Measurements from ENCODE around the gene PLCXD3. TPM values are rescaled to one million over a fixed set of nuclear protein-coding genes. Genes with fewer than 3 reads are reported as not detected.

Gene PLCXD3, protein sequence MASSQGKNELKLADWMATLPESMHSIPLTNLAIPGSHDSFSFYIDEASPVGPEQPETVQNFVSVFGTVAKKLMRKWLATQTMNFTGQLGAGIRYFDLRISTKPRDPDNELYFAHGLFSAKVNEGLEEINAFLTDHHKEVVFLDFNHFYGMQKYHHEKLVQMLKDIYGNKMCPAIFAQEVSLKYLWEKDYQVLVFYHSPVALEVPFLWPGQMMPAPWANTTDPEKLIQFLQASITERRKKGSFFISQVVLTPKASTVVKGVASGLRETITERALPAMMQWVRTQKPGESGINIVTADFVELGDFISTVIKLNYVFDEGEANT
- total RNA-seq (2021) (0.04 to 0.07 TPM (median 0.07 TPM) in 3 replicates), Bru-seq, nascent RNA (percentile 10 among the genes with signal in this experiment)
- long read RNA-seq, experiment 1: 0 reads
- long read RNA-seq, experiment 2: 0 reads
- long read RNA-seq, experiment 3: 0 reads

DNA sequence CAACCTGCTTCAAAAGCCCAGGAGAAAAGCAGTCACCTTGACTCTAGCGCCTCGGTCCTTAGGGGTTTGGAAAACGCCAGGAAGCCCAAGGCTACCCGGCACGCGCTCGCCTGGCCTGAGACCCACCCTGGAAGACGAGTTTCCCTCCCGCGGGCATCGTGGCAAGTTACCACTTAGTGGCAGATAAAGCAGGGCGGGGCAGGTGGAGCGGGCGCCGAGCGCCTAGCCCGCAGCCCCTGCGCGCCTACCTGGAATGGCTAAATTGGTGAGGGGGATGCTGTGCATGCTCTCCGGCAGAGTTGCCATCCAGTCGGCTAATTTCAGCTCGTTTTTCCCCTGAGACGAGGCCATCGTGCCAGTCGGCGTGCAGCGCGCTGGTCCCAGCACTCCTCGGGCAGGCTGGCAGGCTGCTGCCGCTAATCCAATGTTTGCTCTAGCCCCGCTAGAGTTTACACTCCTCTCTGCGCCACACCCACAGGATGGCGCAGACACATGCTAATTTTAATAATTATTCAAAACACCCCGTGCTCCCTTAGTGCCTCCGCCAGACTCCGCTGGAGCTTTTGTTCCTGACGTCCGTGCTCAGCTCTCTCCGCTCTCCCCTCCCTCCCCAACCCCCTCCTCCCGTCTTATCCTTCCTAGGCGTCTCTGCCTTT lies at the start of gene PLCXD3:
TSS of gene PLCXD3 (minus strand) at position 426 of the 656 bp plus-strand sequence. CDS start at position 351, 75 bp downstream.
- H3K36me3 Mint-ChIP-seq: no peaks in the 10 kb centered on the region
- H3K27ac Mint-ChIP-seq: no peak within 1 kb of the TSS
- H3K9me3 Mint-ChIP-seq: no peaks in the 10 kb centered on the region
- peaks cover 25% of the 10 kb centered on the region for H3K4me1 Mint-ChIP-seq
- ChIA-PET CTCF (interaction anchor here (0.6 to 3.5 kb wide), 7 partner anchors 14 to 605 kb away, joined by 3 to 18 read pairs (median 7); no protein-coding TSS in a partner anchor), POLR2A (no interaction called here)
- H3K4me3 Mint-ChIP-seq: peak within 1 kb of the TSS; percentile 76
- DNase-seq (ENCODE audit: low spot score) (peak; percentile 36), ATAC-seq (peak; percentile 76)
- H3K27me3 Mint-ChIP-seq (ENCODE audit: low read depth): peaks cover 39% of the 10 kb centered on the region
- TF ChIP-seq ETV6 (CRISPR knock-in tag; IDR thresholded peaks at IDR 0.05): no peak
- no peak for TF ChIP-seq ZNF121 (CRISPR knock-in tag; IDR thresholded peaks at IDR 0.05)
- TF ChIP-seq, protein P1, sequence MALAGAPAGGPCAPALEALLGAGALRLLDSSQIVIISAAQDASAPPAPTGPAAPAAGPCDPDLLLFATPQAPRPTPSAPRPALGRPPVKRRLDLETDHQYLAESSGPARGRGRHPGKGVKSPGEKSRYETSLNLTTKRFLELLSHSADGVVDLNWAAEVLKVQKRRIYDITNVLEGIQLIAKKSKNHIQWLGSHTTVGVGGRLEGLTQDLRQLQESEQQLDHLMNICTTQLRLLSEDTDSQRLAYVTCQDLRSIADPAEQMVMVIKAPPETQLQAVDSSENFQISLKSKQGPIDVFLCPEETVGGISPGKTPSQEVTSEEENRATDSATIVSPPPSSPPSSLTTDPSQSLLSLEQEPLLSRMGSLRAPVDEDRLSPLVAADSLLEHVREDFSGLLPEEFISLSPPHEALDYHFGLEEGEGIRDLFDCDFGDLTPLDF (CRISPR knock-in tag; IDR thresholded peaks at IDR 0.05): no peak
- TF ChIP-seq SMAD4 (CRISPR knock-in tag; IDR thresholded peaks at IDR 0.05): no peak
- TF ChIP-seq SMAD3 (CRISPR knock-in tag; IDR thresholded peaks at IDR 0.05; ENCODE audit: borderline replicate concordance): no peak
- TF ChIP-seq, protein P2, sequence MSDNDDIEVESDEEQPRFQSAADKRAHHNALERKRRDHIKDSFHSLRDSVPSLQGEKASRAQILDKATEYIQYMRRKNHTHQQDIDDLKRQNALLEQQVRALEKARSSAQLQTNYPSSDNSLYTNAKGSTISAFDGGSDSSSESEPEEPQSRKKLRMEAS (CRISPR knock-in tag; IDR thresholded peaks at IDR 0.05): peak; percentile 76
- TF ChIP-seq FOXP1 (CRISPR knock-in tag; IDR thresholded peaks at IDR 0.05; ENCODE audit: borderline replicate concordance): peak; percentile 77; the same call in 1 of the 2 replicates
- no peak for TF ChIP-seq MYBL2 (CRISPR knock-in tag; IDR thresholded peaks at IDR 0.05)
- TF ChIP-seq, protein P3, sequence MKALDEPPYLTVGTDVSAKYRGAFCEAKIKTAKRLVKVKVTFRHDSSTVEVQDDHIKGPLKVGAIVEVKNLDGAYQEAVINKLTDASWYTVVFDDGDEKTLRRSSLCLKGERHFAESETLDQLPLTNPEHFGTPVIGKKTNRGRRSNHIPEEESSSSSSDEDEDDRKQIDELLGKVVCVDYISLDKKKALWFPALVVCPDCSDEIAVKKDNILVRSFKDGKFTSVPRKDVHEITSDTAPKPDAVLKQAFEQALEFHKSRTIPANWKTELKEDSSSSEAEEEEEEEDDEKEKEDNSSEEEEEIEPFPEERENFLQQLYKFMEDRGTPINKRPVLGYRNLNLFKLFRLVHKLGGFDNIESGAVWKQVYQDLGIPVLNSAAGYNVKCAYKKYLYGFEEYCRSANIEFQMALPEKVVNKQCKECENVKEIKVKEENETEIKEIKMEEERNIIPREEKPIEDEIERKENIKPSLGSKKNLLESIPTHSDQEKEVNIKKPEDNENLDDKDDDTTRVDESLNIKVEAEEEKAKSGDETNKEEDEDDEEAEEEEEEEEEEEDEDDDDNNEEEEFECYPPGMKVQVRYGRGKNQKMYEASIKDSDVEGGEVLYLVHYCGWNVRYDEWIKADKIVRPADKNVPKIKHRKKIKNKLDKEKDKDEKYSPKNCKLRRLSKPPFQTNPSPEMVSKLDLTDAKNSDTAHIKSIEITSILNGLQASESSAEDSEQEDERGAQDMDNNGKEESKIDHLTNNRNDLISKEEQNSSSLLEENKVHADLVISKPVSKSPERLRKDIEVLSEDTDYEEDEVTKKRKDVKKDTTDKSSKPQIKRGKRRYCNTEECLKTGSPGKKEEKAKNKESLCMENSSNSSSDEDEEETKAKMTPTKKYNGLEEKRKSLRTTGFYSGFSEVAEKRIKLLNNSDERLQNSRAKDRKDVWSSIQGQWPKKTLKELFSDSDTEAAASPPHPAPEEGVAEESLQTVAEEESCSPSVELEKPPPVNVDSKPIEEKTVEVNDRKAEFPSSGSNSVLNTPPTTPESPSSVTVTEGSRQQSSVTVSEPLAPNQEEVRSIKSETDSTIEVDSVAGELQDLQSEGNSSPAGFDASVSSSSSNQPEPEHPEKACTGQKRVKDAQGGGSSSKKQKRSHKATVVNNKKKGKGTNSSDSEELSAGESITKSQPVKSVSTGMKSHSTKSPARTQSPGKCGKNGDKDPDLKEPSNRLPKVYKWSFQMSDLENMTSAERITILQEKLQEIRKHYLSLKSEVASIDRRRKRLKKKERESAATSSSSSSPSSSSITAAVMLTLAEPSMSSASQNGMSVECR (CRISPR knock-in tag; IDR thresholded peaks at IDR 0.05; ENCODE audit: borderline replicate concordance): peak; percentile 31; the same call in 1 of the 2 replicates
- TF ChIP-seq FOXK1 (CRISPR knock-in tag; IDR thresholded peaks at IDR 0.05): peak; percentile 31; the same call in 1 of the 2 replicates
- peak; percentile 59; the same call in 1 of the 2 replicates for TF ChIP-seq ZNF219 (CRISPR knock-in tag; IDR thresholded peaks at IDR 0.05; ENCODE audit: borderline replicate concordance)
- 0 out of 2 replicates have a peak, but pooled peaks have one; percentile 13 for TF ChIP-seq TEAD1 (CRISPR knock-in tag; IDR thresholded peaks at IDR 0.05)
- TF ChIP-seq, protein P4, sequence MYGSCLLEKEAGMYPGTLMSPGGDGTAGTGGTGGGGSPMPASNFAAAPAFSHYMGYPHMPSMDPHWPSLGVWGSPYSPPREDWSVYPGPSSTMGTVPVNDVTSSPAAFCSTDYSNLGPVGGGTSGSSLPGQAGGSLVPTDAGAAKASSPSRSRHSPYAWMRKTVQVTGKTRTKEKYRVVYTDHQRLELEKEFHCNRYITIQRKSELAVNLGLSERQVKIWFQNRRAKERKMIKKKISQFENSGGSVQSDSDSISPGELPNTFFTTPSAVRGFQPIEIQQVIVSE (CRISPR knock-in tag; IDR thresholded peaks at IDR 0.05; ENCODE audit: borderline replicate concordance): no peak
- TF ChIP-seq, protein P5, sequence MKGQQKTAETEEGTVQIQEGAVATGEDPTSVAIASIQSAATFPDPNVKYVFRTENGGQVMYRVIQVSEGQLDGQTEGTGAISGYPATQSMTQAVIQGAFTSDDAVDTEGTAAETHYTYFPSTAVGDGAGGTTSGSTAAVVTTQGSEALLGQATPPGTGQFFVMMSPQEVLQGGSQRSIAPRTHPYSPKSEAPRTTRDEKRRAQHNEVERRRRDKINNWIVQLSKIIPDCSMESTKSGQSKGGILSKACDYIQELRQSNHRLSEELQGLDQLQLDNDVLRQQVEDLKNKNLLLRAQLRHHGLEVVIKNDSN (CRISPR knock-in tag; IDR thresholded peaks at IDR 0.05): peak; percentile 20; the same call in 1 of the 2 replicates

DNA sequence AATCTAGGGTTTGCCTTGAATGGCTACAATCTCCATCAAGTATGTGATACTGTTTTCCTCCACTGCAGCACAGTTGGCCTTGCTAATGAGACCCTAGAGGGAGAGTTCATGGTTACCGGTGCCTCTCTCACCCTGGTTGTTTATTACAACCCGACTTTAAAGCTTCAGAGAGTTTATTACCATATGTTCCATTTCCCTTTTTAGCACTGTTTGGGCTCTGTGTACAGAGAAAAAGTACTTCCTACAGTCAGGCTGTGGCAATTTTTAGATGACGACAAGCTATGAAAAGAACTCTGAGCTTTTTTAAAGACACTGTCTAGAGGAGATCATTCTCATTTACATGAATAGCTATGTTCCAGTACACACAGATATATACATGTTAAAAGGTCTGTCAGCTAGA lies 48.8 kb upstream of the PLCXD3 start:
- CTCF ChIA-PET: no interaction called here
- ATAC-seq (no peak), DNase-seq (ENCODE audit: low spot score) (no peak)
- H3K4me1 Mint-ChIP-seq: no peaks in the 10 kb centered on the region
- no peak overlapping the region for H3K27ac Mint-ChIP-seq
- H3K9me3 Mint-ChIP-seq: peaks cover 29% of the 10 kb centered on the region
- POLR2A ChIA-PET: no interaction called here
- no peaks in the 10 kb centered on the region for H3K27me3 Mint-ChIP-seq (ENCODE audit: low read depth)
- H3K4me3 Mint-ChIP-seq: no peak overlapping the region
- H3K36me3 Mint-ChIP-seq: peaks cover 3% of the 10 kb centered on the region; the same call in 1 of the 2 replicates
- TF ChIP-seq MXD4 (CRISPR knock-in tag; IDR thresholded peaks at IDR 0.05; ENCODE audit: borderline replicate concordance) (no peak), CREB1 (CRISPR knock-in tag; IDR thresholded peaks at IDR 0.05) (no peak), ZBTB21 (CRISPR knock-in tag; IDR thresholded peaks at IDR 0.05; ENCODE audit: borderline replicate concordance) (no peak), TEAD4 (CRISPR knock-in tag; IDR thresholded peaks at IDR 0.05) (no peak), ZNF232 (CRISPR knock-in tag; IDR thresholded peaks at IDR 0.05) (no peak), MYBL2 (CRISPR knock-in tag; IDR thresholded peaks at IDR 0.05) (no peak), GTF2I (CRISPR knock-in tag; conservative IDR thresholded peaks at IDR 0.05) (no peak)
- TF ChIP-seq, protein P6, sequence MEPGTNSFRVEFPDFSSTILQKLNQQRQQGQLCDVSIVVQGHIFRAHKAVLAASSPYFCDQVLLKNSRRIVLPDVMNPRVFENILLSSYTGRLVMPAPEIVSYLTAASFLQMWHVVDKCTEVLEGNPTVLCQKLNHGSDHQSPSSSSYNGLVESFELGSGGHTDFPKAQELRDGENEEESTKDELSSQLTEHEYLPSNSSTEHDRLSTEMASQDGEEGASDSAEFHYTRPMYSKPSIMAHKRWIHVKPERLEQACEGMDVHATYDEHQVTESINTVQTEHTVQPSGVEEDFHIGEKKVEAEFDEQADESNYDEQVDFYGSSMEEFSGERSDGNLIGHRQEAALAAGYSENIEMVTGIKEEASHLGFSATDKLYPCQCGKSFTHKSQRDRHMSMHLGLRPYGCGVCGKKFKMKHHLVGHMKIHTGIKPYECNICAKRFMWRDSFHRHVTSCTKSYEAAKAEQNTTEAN (CRISPR knock-in tag; IDR thresholded peaks at IDR 0.05): no peak
- TF ChIP-seq, protein P4 (CRISPR knock-in tag; IDR thresholded peaks at IDR 0.05; ENCODE audit: borderline replicate concordance): no peak
- TF ChIP-seq, protein P7, sequence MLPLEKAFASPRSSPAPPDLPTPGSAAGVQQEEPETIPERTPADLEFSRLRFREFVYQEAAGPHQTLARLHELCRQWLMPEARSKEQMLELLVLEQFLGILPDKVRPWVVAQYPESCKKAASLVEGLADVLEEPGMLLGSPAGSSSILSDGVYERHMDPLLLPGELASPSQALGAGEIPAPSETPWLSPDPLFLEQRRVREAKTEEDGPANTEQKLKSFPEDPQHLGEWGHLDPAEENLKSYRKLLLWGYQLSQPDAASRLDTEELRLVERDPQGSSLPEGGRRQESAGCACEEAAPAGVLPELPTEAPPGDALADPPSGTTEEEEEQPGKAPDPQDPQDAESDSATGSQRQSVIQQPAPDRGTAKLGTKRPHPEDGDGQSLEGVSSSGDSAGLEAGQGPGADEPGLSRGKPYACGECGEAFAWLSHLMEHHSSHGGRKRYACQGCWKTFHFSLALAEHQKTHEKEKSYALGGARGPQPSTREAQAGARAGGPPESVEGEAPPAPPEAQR (CRISPR knock-in tag; IDR thresholded peaks at IDR 0.05): no peak

Data from WTC11 (cell line).